GM23338 (cell line): ENCODE measurements around the gene PKNOX2. TPM values are rescaled to one million over a fixed set of nuclear protein-coding genes. Genes with fewer than 3 reads are reported as not detected.

Experiments used
- ATAC-seq: fragments of 200-7000 bp; cut with Tn5 transposase; 3 replicates; pipeline ENCODE4 v1.9.1; 2020
- DNase-seq: peaks from one replicate; pipeline ENCODE4 v3.0.0-alpha.2; 2015; ENCODE audit warnings: low spot score
- H2AFZ ChIP-seq: fragments of 200-600 bp; sonication (generic); 2 replicates; pipeline ENCODE4 v1.8.0; 2016; ENCODE audit warnings: antibody characterized with exemption, mild to moderate bottlenecking, moderate library complexity
- H3F3A ChIP-seq: fragments of 200-600 bp; sonication (generic); replicated peaks from 2 replicates; pipeline ENCODE4 v1.8.0; 2017; ENCODE audit warnings: antibody characterized with exemption, mixed run types, low read depth
- H3K27ac ChIP-seq: fragments of 200-600 bp; sonication (generic); 2 replicates; pipeline ENCODE4 v1.6.1; 2016; ENCODE audit warnings: low read depth
- H3K27me3 ChIP-seq: fragments of 200-600 bp; sonication (generic); 2 replicates; pipeline ENCODE4 v1.8.0; 2016; ENCODE audit warnings: mild to moderate bottlenecking, mixed run types, moderate library complexity; ENCODE audit not compliant: insufficient read depth
- H3K36me3 ChIP-seq: fragments of 200-600 bp; sonication (generic); 2 replicates; pipeline ENCODE4 v1.8.0; 2016; ENCODE audit warnings: mild to moderate bottlenecking; ENCODE audit not compliant: insufficient read depth
- H3K4me1 ChIP-seq: fragments of 200-600 bp; sonication (generic); 2 replicates; pipeline ENCODE4 v1.8.0; 2016; ENCODE audit warnings: mild to moderate bottlenecking, moderate library complexity; ENCODE audit not compliant: insufficient read depth
- H3K4me2 ChIP-seq: fragments of 200-600 bp; sonication (generic); 2 replicates; pipeline ENCODE4 v1.7.1; 2017; ENCODE audit warnings: mixed run types
- H3K4me3 ChIP-seq: fragments of 200-600 bp; sonication (generic); 2 replicates; pipeline ENCODE4 v1.6.1; 2016; ENCODE audit warnings: mixed run types
- H3K79me2 ChIP-seq: fragments of 200-600 bp; sonication (generic); replicated peaks from 2 replicates; pipeline ENCODE4 v1.8.0; 2017; ENCODE audit warnings: mild to moderate bottlenecking; ENCODE audit not compliant: insufficient read depth
- H3K9me2 ChIP-seq: fragments of 200-600 bp; sonication (generic); 2 replicates; pipeline ENCODE4 v1.8.0; 2017; ENCODE audit not compliant: insufficient read depth
- H4K20me1 ChIP-seq: fragments of 200-600 bp; sonication (generic); replicated peaks from 2 replicates; pipeline ENCODE4 v1.8.0; 2017; ENCODE audit warnings: mild to moderate bottlenecking; ENCODE audit not compliant: insufficient read depth
- H3K27ac Mint-ChIP-seq: 2 replicates; pipeline ENCODE4 v1.8.0; 2020; ENCODE audit warnings: inconsistent platforms, mild to moderate bottlenecking, moderate library complexity, mixed read lengths
- H3K27me3 Mint-ChIP-seq: 3 replicates; pipeline ENCODE4 v1.8.0; 2022; ENCODE audit warnings: low read depth, mild to moderate bottlenecking, moderate library complexity, mixed read lengths, inconsistent platforms; ENCODE audit not compliant: insufficient read depth, poor library complexity
- H3K36me3 Mint-ChIP-seq: 3 replicates; pipeline ENCODE4 v1.8.0; 2021; ENCODE audit warnings: low read depth, mild to moderate bottlenecking, inconsistent platforms, moderate library complexity, mixed read lengths
- H3K4me1 Mint-ChIP-seq: 3 replicates; pipeline ENCODE4 v1.8.0; 2020; ENCODE audit warnings: mild to moderate bottlenecking, inconsistent platforms, mixed read lengths
- H3K4me3 Mint-ChIP-seq: 3 replicates; pipeline ENCODE4 v1.8.0; 2021; ENCODE audit warnings: moderate library complexity, mild to moderate bottlenecking, inconsistent platforms, mixed read lengths
- H3K9me3 Mint-ChIP-seq: 3 replicates; pipeline ENCODE4 v1.8.0; 2020; ENCODE audit warnings: moderate library complexity, mild to moderate bottlenecking, inconsistent platforms, mixed read lengths
- CREB1 ChIP-seq: fragments of 250-450 bp; sonication (Bioruptor Pico); IDR thresholded peaks from 2 replicates; pipeline ENCODE4 v1.5.0; 2020; ENCODE audit warnings: low read depth, mild to moderate bottlenecking, moderate library complexity
- POLR2AphosphoS5 ChIP-seq: IDR thresholded peaks from 2 replicates; pipeline ENCODE4 v1.6.1; 2016; ENCODE audit warnings: antibody characterized with exemption, low read depth
- ZNF114 ChIP-seq: fragments of 250-450 bp; sonication (Bioruptor Pico); IDR thresholded peaks from 2 replicates; pipeline ENCODE4 v1.5.0; 2020; ENCODE audit warnings: mild to moderate bottlenecking, moderate library complexity
- polyA plus RNA-seq: library from polyadenylated mRNA; unstranded; fragments of >200 nt; fragmentation: Nextera tagmentation; extraction: Ambion mirVana; gene quantifications from 2 replicates; pipeline ENCODE4 v1.2.1, GENCODE V29; 2016
- total RNA-seq: library from RNA; depleted of rRNA; stranded (reverse); fragments of >200 nt; shearing (Covaris generic); gene quantifications from 2 replicates; pipeline ENCODE4 v1.2.3, GENCODE V29; 2014
- TF ChIP-seq, protein P1 (sequence below): fragments of 250-450 bp; sonication (Bioruptor Pico); IDR thresholded peaks from 2 replicates; pipeline ENCODE4 v1.5.0; 2020; ENCODE audit warnings: mild to moderate bottlenecking, moderate library complexity
- TF ChIP-seq, protein P2 (sequence below), 2 experiments: fragments of 200-600 bp in 1 of 2; sonication (generic) in 1 of 2; conservative IDR thresholded peaks; 2 replicates each; pipeline versions ENCODE4 v1.5.1 to v1.6.1; 2016 to 2017; ENCODE audit warnings: antibody characterized with exemption in 2 of 2, low read depth in 2 of 2, mild to moderate bottlenecking in 2 of 2, moderate library complexity in 1 of 2

The PKNOX2 gene
- total and polyA plus RNA-seq, 2 experiments from 2014 or later: 0.42 to 0.83 TPM

DNA sequence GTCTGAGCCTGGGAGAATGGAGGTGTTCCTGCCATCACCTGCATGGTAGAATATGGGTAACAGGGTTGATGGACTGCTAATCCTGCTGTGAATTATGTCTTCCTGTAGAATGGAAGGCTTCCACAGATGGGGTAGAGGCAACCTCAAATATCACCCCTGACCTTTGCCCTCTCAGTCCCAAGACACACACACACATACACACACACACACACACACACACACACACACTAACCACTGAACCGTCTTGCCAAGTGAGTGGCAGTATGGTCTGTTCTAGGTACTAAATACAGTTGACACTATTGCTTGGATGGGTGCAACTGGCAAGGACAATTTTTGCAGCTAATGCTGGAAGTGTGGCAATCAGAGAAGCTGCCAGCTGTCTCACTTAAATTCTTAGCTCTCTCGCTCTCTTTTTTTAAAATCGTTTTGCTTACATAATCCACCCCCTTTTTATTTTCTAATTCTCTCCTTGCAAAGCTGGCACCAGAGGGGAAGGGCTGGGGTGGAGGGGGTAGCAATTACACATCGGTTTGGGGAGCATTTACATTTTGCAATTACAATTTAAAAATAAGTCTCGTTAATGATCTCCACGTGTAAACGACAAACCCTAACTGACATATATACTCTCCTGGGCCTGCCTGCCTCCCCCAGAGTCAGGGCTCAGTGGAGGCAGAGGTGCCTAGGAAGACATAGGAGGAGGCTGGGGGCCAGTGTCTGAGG is 169.0 kb downstream of the PKNOX2 start:
- Histone ChIP-seq H4K20me1 (no peaks in the 10 kb centered on the region), H3K27ac (no peak overlapping the region), H3K4me3 (no peak overlapping the region), H3K27me3 (no peaks in the 10 kb centered on the region), H2AFZ (no peak overlapping the region), H3K4me1 (no peaks in the 10 kb centered on the region; the same call in 1 of the 2 replicates), H3K4me2 (no peak overlapping the region), H3K9me2 (no peaks in the 10 kb centered on the region; the same call in 1 of the 2 replicates), H3K79me2 (no peaks in the 10 kb centered on the region), H3F3A (no peaks in the 10 kb centered on the region), H3K36me3 (no peaks in the 10 kb centered on the region)
- Mint-ChIP-seq H3K4me1 (peaks cover 24% of the 10 kb centered on the region), H3K36me3 (no peaks in the 10 kb centered on the region; the same call in 2 of the 3 replicates), H3K4me3 (no peak overlapping the region), H3K27ac (no peak overlapping the region), H3K9me3 (no peaks in the 10 kb centered on the region), H3K27me3 (peaks cover 12% of the 10 kb centered on the region)
- TF ChIP-seq, protein P1, sequence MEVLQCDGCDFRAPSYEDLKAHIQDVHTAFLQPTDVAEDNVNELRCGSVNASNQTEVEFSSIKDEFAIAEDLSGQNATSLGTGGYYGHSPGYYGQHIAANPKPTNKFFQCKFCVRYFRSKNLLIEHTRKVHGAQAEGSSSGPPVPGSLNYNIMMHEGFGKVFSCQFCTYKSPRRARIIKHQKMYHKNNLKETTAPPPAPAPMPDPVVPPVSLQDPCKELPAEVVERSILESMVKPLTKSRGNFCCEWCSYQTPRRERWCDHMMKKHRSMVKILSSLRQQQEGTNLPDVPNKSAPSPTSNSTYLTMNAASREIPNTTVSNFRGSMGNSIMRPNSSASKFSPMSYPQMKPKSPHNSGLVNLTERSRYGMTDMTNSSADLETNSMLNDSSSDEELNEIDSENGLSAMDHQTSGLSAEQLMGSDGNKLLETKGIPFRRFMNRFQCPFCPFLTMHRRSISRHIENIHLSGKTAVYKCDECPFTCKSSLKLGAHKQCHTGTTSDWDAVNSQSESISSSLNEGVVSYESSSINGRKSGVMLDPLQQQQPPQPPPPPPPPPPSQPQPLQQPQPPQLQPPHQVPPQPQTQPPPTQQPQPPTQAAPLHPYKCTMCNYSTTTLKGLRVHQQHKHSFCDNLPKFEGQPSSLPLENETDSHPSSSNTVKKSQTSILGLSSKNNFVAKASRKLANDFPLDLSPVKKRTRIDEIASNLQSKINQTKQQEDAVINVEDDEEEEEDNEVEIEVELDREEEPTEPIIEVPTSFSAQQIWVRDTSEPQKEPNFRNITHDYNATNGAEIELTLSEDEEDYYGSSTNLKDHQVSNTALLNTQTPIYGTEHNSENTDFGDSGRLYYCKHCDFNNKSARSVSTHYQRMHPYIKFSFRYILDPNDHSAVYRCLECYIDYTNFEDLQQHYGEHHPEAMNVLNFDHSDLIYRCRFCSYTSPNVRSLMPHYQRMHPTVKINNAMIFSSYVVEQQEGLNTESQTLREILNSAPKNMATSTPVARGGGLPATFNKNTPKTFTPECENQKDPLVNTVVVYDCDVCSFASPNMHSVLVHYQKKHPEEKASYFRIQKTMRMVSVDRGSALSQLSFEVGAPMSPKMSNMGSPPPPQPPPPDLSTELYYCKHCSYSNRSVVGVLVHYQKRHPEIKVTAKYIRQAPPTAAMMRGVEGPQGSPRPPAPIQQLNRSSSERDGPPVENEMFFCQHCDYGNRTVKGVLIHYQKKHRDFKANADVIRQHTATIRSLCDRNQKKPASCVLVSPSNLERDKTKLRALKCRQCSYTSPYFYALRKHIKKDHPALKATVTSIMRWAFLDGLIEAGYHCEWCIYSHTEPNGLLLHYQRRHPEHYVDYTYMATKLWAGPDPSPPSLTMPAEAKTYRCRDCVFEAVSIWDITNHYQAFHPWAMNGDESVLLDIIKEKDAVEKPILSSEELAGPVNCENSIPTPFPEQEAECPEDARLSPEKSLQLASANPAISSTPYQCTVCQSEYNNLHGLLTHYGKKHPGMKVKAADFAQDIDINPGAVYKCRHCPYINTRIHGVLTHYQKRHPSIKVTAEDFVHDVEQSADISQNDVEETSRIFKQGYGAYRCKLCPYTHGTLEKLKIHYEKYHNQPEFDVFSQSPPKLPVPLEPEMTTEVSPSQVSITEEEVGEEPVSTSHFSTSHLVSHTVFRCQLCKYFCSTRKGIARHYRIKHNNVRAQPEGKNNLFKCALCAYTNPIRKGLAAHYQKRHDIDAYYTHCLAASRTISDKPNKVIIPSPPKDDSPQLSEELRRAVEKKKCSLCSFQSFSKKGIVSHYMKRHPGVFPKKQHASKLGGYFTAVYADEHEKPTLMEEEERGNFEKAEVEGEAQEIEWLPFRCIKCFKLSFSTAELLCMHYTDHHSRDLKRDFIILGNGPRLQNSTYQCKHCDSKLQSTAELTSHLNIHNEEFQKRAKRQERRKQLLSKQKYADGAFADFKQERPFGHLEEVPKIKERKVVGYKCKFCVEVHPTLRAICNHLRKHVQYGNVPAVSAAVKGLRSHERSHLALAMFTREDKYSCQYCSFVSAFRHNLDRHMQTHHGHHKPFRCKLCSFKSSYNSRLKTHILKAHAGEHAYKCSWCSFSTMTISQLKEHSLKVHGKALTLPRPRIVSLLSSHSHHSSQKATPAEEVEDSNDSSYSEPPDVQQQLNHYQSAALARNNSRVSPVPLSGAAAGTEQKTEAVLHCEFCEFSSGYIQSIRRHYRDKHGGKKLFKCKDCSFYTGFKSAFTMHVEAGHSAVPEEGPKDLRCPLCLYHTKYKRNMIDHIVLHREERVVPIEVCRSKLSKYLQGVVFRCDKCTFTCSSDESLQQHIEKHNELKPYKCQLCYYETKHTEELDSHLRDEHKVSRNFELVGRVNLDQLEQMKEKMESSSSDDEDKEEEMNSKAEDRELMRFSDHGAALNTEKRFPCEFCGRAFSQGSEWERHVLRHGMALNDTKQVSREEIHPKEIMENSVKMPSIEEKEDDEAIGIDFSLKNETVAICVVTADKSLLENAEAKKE (CRISPR knock-in tag): no peak
- TF ChIP-seq, protein P2, sequence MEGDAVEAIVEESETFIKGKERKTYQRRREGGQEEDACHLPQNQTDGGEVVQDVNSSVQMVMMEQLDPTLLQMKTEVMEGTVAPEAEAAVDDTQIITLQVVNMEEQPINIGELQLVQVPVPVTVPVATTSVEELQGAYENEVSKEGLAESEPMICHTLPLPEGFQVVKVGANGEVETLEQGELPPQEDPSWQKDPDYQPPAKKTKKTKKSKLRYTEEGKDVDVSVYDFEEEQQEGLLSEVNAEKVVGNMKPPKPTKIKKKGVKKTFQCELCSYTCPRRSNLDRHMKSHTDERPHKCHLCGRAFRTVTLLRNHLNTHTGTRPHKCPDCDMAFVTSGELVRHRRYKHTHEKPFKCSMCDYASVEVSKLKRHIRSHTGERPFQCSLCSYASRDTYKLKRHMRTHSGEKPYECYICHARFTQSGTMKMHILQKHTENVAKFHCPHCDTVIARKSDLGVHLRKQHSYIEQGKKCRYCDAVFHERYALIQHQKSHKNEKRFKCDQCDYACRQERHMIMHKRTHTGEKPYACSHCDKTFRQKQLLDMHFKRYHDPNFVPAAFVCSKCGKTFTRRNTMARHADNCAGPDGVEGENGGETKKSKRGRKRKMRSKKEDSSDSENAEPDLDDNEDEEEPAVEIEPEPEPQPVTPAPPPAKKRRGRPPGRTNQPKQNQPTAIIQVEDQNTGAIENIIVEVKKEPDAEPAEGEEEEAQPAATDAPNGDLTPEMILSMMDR (conservative IDR thresholded peaks at IDR 0.05; ENCODE audit: low read depth in 2 of 2): no peak
- TF ChIP-seq ZNF114 (CRISPR knock-in tag): no peak
- TF ChIP-seq CREB1 (CRISPR knock-in tag): no peak
- TF ChIP-seq POLR2AphosphoS5: no peak
- ATAC-seq (no peak), DNase-seq (no peak)
